Stimulated activated CD8-positive, alpha-beta memory T cell treated with anti-CD3 and anti-CD28 coated beads, Interleukin-15, amount 100 ng/mL, for 1 hour (primary cell): Measurements from ENCODE around the gene TMPRSS4.

Experiments used
- DNase-seq: peaks from one replicate; pipeline ENCODE4 v3.0.0-alpha.2; 2020; ENCODE audit warnings: low read depth

The TMPRSS4 gene

GRCh38 chr11:118105657-118106305 lies 28.9 kb downstream of the TMPRSS4 start:
- DNase-seq: no peak

GRCh38 chr11:118106789-118107335 lies 30.0 kb downstream of the TMPRSS4 start:
- DNase-seq: no peak

- DNase-seq: no peak
Measured at GRCh38 chr11:118108513-118108912, 31.6 kb downstream of the TMPRSS4 start.

GRCh38 chr11:118109231-118109630 lies 32.4 kb downstream of the TMPRSS4 start:
- DNase-seq: no peak

- no peak for DNase-seq
Measured at GRCh38 chr11:118111019-118111743, 34.3 kb downstream of the TMPRSS4 start.

- DNase-seq: no peak
Measured at GRCh38 chr11:118111744-118112035, 34.8 kb downstream of the TMPRSS4 start.

- DNase-seq: no peak
Measured at GRCh38 chr11:118112711-118113430, 36.0 kb downstream of the TMPRSS4 start.

DNA sequence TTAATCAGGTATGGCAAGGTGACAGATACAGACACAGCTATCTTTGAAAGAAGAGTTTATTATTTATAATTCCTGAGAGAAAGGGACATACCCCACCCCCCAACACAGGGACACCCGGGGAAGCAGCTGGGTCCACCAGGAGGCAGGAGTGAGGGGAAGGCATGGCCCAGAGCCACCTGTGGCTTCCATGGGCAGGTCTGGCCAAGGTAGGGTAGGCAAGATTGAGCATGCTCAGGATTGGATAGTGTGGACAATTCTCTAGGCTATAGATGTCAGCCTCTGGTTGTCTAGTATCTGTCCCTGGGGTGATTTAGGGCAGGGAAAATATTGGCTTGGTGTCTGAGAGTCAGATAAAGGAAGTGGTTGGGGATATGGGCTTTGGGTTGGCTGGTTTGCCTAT lies 37.4 kb downstream of the TMPRSS4 start:
- DNase-seq: no peak

DNA sequence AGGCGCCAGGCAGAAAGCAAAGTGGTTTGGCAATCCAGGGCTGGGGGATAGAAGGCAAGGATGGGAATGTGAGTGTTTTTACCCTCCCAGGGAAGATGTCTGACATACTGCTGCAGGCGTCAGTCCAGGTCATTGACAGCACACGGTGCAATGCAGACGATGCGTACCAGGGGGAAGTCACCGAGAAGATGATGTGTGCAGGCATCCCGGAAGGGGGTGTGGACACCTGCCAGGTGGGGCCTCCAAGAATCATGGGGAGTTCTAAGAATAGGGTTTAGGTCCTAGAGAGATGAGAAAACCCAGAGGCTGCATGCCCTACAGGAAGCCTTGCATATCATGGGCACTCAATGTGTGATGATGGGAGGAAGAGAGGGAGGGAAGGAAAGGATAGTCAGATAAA lies 38.2 kb downstream of the TMPRSS4 start:
- no peak for DNase-seq

- DNase-seq: no peak
Measured at GRCh38 chr11:118117790-118118601, 41.1 kb downstream of the TMPRSS4 start.

DNA sequence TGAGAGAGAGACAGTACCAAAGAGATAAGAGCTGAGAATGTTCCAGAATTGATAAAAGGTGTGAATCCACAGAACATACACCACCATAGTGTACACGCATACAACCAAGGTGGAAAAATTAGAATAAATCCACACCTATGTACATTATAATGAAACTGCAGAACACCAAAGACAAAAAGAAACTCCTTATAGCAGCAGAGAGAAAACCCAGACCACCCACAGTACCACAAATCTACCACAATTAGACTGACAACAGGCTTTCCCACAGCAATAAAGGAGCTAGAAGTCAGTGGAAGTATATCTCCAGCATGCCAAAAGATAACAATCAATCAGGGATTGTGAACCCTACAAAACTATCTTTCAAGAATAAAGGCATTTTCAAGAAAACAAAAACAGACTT lies 43.9 kb downstream of the TMPRSS4 start:
- no peak for DNase-seq

- no peak for DNase-seq
Measured at GRCh38 chr11:118124929-118125535, 48.2 kb downstream of the TMPRSS4 start.

DNA sequence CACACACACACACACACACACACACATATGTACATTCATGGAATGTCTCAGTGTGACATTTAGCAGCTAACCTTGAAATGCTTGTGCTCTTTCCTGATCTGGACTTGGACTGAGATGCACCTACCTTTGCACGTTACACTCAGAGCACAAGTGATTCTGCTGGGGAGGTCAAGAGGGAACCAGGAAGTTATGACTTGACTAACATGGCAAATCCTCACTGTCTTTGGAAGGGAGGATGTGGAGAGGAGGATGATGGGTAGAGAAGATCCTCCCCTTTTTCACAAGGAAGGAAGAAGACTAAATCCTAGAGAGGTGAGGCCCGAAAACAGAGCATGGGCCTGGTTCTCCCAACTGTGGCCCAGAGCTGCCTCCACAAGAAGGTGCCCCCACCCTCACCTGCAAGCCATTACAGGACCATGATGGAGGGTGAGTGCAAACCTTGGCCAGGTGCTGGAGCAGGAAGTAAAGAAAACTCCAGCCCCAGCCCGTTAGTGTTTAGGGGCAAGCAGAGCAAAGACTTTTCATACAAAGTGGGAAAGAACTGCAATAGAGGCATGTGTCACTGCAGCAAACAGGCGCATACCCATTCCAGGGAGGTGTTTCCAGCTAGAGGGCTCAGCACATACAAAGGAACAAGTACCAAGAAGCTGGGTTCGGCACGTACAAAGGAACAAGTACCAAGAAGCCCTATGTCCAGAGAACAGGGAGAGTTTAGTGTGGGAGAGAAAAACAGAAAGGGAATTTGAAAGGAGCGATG lies 49.4 kb downstream of the TMPRSS4 start:
- no peak for DNase-seq

GRCh38 chr11:118128310-118128709 lies 51.4 kb downstream of the TMPRSS4 start:
- DNase-seq: no peak

- DNase-seq: no peak
Measured at GRCh38 chr11:118128721-118129470, 52.0 kb downstream of the TMPRSS4 start.

DNA sequence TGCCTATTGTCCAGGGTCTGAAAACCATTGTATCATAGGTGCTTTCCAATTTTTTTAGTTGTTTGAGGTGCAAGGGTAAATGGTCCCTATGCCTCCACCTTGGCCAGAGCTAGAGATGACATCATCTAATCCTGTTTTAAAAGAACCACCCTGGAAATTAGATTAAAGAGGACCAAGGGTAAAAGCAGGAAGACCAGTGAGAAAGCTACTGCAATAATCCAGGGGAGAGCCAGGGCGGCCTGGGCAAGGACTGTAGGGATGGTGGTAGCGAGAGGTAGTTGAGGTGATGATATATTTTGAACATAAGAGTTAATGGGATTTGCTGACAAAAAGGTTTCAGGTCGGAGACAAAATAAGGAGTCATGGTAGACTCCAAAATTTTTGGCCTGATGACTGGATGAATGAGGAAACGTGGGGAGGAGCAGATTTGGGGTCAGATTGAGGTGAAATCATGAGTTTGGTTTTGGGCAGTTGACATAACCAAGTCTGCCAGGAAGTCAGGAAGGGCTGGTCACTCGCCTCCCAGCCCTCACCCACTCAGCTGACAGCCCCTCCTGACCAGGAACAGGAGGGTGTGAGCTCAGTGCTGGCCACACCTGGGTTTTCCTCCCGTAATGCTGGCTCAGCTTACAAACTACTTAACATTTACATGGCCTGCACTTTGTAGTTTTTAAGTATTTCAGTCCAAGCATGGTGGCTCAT lies 52.7 kb downstream of the TMPRSS4 start:
- no peak for DNase-seq

DNA sequence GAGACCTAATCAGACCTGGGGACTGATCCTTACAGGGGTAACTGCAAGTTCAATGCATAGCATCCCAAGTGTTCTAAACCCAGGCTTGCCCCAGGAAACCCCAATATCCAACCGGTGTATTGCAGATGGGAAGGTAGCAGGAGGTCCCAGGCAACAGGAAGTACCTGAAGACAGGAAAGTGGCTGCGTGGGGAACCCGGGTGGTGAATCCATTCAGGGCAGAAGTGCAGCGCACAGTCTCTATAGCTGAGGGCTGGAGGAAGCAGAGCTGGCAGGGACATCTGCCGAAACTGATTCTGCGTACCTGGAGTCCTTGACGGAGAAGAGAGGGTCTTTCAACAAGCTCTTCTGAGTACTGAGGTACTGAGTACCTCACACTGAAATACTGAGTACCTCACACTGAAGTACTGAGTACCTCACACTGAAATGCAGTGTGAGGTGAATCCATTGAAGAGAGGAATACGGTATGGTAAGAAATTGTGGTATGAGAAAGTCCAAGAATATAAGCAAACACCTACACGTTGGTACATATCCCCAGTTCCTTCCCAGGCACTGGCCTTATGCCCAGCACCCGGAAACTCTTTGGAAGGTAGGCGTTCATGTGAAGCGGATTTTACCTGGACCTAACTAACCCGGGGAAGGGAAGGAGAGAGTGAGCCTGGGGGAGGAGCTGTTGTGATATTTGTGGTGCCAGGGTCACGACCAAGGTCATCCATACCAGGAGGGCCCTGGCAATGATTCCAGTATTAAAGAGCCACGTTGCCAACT lies 55.7 kb downstream of the TMPRSS4 start:
- DNase-seq: no peak

DNA sequence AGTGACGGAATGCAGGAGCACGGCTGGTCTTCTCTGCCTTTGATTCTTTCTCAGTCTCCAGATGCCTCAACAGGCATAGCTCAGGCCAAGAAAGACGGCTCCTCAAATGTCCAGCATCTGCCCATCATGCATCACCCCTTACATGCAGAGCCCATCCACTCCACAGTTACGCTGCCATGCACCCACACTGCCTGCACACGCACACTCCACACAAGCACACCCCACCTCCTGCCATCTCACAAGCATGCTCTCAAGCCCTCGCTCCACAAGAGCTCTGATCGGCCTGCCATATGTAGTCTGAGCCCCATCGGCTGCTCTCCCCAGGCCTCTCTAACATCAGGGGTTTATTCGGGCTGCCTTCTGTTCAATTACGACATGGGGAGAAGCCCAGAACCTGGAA lies 56.9 kb downstream of the TMPRSS4 start:
- DNase-seq: no peak
